GM23248 (cell line): ENCODE results near the gene MAML3. TPM values are rescaled to one million over a fixed set of nuclear protein-coding genes. Genes with fewer than 3 reads are reported as not detected.

Experiments used
- DNase-seq: peaks from one replicate; pipeline ENCODE4 v3.0.0-alpha.2; 2015
- H2AFZ ChIP-seq: fragments of 200-600 bp; sonication (generic); 2 replicates; pipeline ENCODE4 v1.6.1; 2016; ENCODE audit warnings: antibody characterized with exemption
- H3F3A ChIP-seq: fragments of 200-600 bp; sonication (generic); 2 replicates; pipeline ENCODE4 v1.6.1; 2016; ENCODE audit warnings: mild to moderate bottlenecking, antibody characterized with exemption, mixed run types; ENCODE audit not compliant: insufficient read depth
- H3K27ac ChIP-seq: fragments of 200-600 bp; sonication (generic); 2 replicates; pipeline ENCODE4 v1.5.1; 2016; ENCODE audit warnings: mild to moderate bottlenecking
- H3K27me3 ChIP-seq: fragments of 200-600 bp; sonication (generic); replicated peaks from 2 replicates; pipeline ENCODE4 v1.6.1; 2016; ENCODE audit warnings: mild to moderate bottlenecking; ENCODE audit not compliant: insufficient read depth
- H3K36me3 ChIP-seq: fragments of 200-600 bp; sonication (generic); 2 replicates; pipeline ENCODE4 v1.6.1; 2016; ENCODE audit warnings: low read depth, mild to moderate bottlenecking
- H3K4me1 ChIP-seq: fragments of 200-600 bp; sonication (generic); 2 replicates; pipeline ENCODE4 v1.6.1; 2016; ENCODE audit warnings: mild to moderate bottlenecking; ENCODE audit not compliant: insufficient read depth
- H3K4me2 ChIP-seq: fragments of 200-600 bp; sonication (generic); one replicate; pipeline ENCODE4 v1.6.1; 2016; ENCODE audit warnings: mild to moderate bottlenecking; ENCODE audit not compliant: unreplicated experiment
- H3K4me3 ChIP-seq: fragments of 200-600 bp; sonication (generic); 2 replicates; pipeline ENCODE4 v1.5.1; 2016; ENCODE audit warnings: mild to moderate bottlenecking
- H3K79me2 ChIP-seq: fragments of 200-600 bp; sonication (generic); 2 replicates; pipeline ENCODE4 v1.6.1; 2016; ENCODE audit warnings: mild to moderate bottlenecking; ENCODE audit not compliant: insufficient read depth
- H3K9ac ChIP-seq: fragments of 200-600 bp; sonication (generic); 2 replicates; pipeline ENCODE4 v1.6.1; 2016; ENCODE audit warnings: mild to moderate bottlenecking
- H3K9me2 ChIP-seq: fragments of 200-600 bp; sonication (generic); 2 replicates; pipeline ENCODE4 v1.6.1; 2016; ENCODE audit warnings: mixed run types, mild to moderate bottlenecking, moderate library complexity; ENCODE audit not compliant: insufficient read depth
- H3K9me3 ChIP-seq: fragments of 200-600 bp; sonication (generic); one replicate; pipeline ENCODE4 v1.6.1; 2017; ENCODE audit warnings: low read depth
- H4K20me1 ChIP-seq: fragments of 200-600 bp; sonication (generic); 2 replicates; pipeline ENCODE4 v1.6.0; 2016; ENCODE audit not compliant: insufficient read depth
- EZH2 ChIP-seq: fragments of 200-600 bp; sonication (generic); IDR thresholded peaks from 2 replicates; pipeline ENCODE4 v1.6.1; 2018; ENCODE audit warnings: antibody characterized with exemption, mild to moderate bottlenecking; ENCODE audit not compliant: insufficient read depth, poor library complexity, severe bottlenecking
- EZH2phosphoT487 ChIP-seq: fragments of 200-600 bp; sonication (generic); IDR thresholded peaks from 2 replicates; pipeline ENCODE4 v1.6.1; 2018; ENCODE audit warnings: antibody characterized with exemption, moderate library complexity, mild to moderate bottlenecking, low read depth; ENCODE audit not compliant: insufficient read depth
- WGBS, 2 experiments: methylation state at CpG; one replicate each; pipeline ENCODE4 v1.1.6; 2015 to 2017; ENCODE audit warnings: low lambda C conversion rate in 2 of 2, low coverage in 1 of 2; ENCODE audit errors: missing lambda C conversion rate in 2 of 2; 5-methylcytosine and 5-hydroxymethylcytosine counted together
- in situ Hi-C: fragments of 300-500 bp; cut with MboI; formaldehyde crosslinking; loops from 2 replicates; pipeline ENCODE4 v1.15.0; 2020
- polyA plus RNA-seq: library from polyadenylated mRNA; unstranded; fragments of >200 nt; fragmentation: Nextera tagmentation; extraction: Ambion mirVana; gene quantifications from 2 replicates; pipeline ENCODE4 v1.2.1, GENCODE V29; 2016
- total RNA-seq: library from RNA; depleted of rRNA; stranded (reverse); fragments of >200 nt; shearing (Covaris generic); gene quantifications from 2 replicates; pipeline ENCODE4 v1.2.3, GENCODE V29; 2014

Gene MAML3
- total and polyA plus RNA-seq, 2 experiments from 2014 or later, result 0.96 to 1.5 TPM

GRCh38 chr4:140108713-140109230, 45.2 kb downstream of the MAML3 start:
- TF ChIP-seq EZH2phosphoT487 (no peak), EZH2 (no peak)
- Histone ChIP-seq H4K20me1 (no peaks in the 10 kb centered on the region), H3K27ac (no peak overlapping the region)

DNA sequence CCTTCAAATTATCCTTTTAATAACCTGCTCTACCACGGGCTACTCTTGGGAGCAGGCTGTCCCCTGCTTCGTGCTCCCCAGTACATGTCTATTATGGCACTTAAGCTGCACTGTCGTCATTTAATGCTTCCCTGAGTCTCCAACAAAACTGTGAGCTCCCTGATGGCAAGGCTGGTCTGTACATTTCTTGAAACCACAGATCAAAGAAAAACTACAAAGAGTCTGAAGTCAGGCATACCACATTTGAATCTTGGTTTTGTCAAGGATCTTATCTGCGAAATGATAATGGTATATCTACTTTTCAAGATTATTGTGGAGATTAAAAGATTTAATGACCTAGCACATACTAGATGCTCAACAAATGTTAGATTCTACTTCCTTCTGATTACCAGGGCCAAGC, 45.7 kb downstream of the MAML3 start:
- Histone ChIP-seq H3K36me3 (no peaks in the 10 kb centered on the region), H3K79me2 (0 out of 2 replicates have a peak, but pooled peaks cover 10% of the 10 kb centered on the region), H3K4me1 (peaks cover 19% of the 10 kb centered on the region), H2AFZ (no peak overlapping the region), H3K9me2 (no peaks in the 10 kb centered on the region), H3K4me2 (no peak overlapping the region), H3K27ac (no peak overlapping the region), H3K9ac (no peak overlapping the region), H3K27me3 (no peaks in the 10 kb centered on the region), H3K9me3 (no peaks in the 10 kb centered on the region), H3F3A (peaks cover 26% of the 10 kb centered on the region), H3K4me3 (no peak overlapping the region), H4K20me1 (no peaks in the 10 kb centered on the region)
- TF ChIP-seq EZH2phosphoT487 (no peak), EZH2 (no peak)
- in situ Hi-C loops, result no loop called here
- 71 to 72% methylated on average over 4 of the region's 4 CpGs for WGBS, 2 experiments
- DNase-seq, result no peak

More at GRCh38 chr4:140108713-140109230, 45.2 kb downstream of the MAML3 start:
- Histone ChIP-seq H3K79me2 (0 out of 2 replicates have a peak, but pooled peaks cover 10% of the 10 kb centered on the region), H3K4me3 (no peak overlapping the region), H3K9me3 (no peaks in the 10 kb centered on the region), H3K36me3 (no peaks in the 10 kb centered on the region), H2AFZ (no peak overlapping the region), H3K9ac (no peak overlapping the region), H3K9me2 (no peaks in the 10 kb centered on the region), H3K27me3 (no peaks in the 10 kb centered on the region), H3F3A (peaks cover 20% of the 10 kb centered on the region; the same call in 1 of the 2 replicates), H3K4me1 (peaks cover 14% of the 10 kb centered on the region), H3K4me2 (no peak overlapping the region)
- DNase-seq, result no peak
- in situ Hi-C loops, result no loop called here

DNA sequence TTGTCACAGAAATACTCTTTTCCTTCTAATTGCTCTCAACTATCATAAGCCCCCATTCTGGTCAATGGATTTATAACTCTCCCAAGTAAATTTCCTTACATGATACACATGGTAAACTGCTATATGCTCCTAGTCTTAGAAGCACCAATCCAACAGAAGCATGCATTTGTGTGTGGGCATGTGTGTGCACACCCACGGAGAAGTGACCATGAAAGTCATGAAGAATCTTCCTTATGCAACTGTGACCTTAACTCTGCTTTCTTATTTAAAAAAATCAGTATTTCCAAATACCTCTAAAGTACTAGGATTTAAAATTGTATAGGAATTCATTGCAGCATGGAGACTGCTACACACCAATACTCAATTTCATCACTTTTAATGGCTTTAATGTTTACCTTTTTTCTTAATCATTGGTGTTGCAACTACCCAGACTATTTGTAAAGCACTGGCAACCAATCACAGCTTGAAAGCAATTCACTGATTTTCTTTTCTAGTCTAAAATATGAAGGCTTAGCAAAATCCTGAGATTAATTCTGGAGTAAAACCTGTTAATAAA, 47.6 kb downstream of the MAML3 start:
- H3K27ac ChIP-seq, result no peak overlapping the region
- H3K36me3 ChIP-seq, result no peaks in the 10 kb centered on the region
- H3K4me1 ChIP-seq, result peaks cover 17% of the 10 kb centered on the region
- no peaks in the 10 kb centered on the region for H4K20me1 ChIP-seq
- no peak for TF ChIP-seq EZH2phosphoT487
- TF ChIP-seq EZH2, result no peak
- no peaks in the 10 kb centered on the region for H3K27me3 ChIP-seq
- 0 out of 2 replicates have a peak, but pooled peaks cover 10% of the 10 kb centered on the region for H3K79me2 ChIP-seq
- peaks cover 25% of the 10 kb centered on the region for H3F3A ChIP-seq
- no peak overlapping the region for H3K9ac ChIP-seq
- no peaks in the 10 kb centered on the region for H3K9me3 ChIP-seq
- in situ Hi-C loops, result no loop called here
- DNase-seq, result no peak
- WGBS, 2 experiments, result 89 to 100% methylated on average over 1 of the region's 1 CpG
- H2AFZ ChIP-seq, result no peak overlapping the region
- H3K4me3 ChIP-seq, result no peak overlapping the region
- H3K9me2 ChIP-seq, result no peaks in the 10 kb centered on the region
- H3K4me2 ChIP-seq, result no peak overlapping the region

DNA sequence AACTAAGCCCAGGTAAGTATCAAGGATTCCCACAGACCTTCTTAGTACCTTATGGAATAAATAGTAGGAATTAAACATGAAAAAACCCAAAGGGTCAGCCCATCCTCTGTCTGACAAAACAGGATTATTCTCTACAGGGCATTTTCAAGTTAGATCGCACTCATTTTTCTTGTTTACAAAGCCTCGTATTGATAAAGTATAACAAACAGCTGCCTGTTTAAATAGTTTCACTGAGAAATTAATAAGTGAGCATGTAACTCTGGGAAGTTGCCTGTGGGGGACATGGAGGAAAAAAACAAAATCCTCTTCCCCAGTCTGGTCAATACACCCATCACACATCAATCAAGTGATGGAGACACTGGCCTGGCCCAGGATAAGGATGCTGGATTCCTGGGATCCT, 48.5 kb downstream of the MAML3 start:
- WGBS, 2 experiments, result 99 to 100% methylated on average over 2 of the region's 2 CpGs
- Histone ChIP-seq H3K79me2 (0 out of 2 replicates have a peak, but pooled peaks cover 10% of the 10 kb centered on the region), H3K9me3 (no peaks in the 10 kb centered on the region), H3K9ac (no peak overlapping the region), H3K9me2 (no peaks in the 10 kb centered on the region), H3K27me3 (no peaks in the 10 kb centered on the region), H2AFZ (no peak overlapping the region), H3F3A (peaks cover 25% of the 10 kb centered on the region), H3K4me1 (peaks cover 15% of the 10 kb centered on the region), H3K27ac (no peak overlapping the region), H3K4me2 (no peak overlapping the region), H4K20me1 (no peaks in the 10 kb centered on the region), H3K4me3 (no peak overlapping the region), H3K36me3 (no peaks in the 10 kb centered on the region)
- no peak for DNase-seq
- no peak for TF ChIP-seq EZH2phosphoT487
- no peak for TF ChIP-seq EZH2
- in situ Hi-C loops, result no loop called here
